Nucleus accumbens (tissue), 56 donors: ENCODE results near the gene ACSF2.

Source experiments
- DNase-seq, 56 donors: peaks; one replicate each; lab custom pipeline; 2025; lab: John Stamatoyannopoulos, UW

ACSF2 gene

DNA sequence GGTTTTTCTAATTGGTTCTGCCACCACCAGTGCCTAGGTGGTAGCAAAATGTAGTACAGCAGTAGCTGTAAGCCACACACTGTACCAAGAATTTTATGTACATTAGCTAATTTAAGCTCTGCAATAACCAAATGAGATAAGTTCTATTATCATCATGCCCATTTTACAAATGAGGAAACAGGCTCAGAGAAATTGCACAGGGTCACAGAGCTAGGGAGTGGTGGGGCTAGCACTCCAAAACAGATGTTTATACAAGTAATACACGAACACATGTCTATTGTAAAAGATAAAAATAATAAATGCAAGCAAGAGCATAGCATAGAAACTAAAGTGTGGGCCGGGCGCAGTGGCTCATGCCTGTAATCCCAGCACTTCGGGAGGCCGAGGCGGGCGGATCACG lies 66.2 kb downstream of the ACSF2 start:
- DNase-seq: no peak

DNA sequence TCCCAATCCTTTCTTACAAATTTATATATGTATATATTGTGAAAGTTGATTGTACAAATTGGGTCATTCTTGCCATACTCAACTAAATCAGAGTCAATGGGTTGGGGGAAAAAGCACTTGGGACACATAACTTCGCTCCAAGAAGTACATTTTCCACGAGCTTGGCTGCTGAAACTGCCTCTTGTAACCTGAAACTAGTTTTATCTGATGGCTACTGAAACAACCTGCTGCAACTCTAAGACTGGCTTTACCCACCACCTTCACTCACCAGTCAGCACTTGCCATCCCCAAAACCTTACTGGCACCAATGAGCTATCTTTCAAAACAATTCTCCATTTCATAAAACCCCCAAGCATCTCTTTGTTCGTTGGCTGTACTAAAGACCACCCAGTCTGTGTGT lies 67.7 kb downstream of the ACSF2 start:
- no peak for DNase-seq

DNA sequence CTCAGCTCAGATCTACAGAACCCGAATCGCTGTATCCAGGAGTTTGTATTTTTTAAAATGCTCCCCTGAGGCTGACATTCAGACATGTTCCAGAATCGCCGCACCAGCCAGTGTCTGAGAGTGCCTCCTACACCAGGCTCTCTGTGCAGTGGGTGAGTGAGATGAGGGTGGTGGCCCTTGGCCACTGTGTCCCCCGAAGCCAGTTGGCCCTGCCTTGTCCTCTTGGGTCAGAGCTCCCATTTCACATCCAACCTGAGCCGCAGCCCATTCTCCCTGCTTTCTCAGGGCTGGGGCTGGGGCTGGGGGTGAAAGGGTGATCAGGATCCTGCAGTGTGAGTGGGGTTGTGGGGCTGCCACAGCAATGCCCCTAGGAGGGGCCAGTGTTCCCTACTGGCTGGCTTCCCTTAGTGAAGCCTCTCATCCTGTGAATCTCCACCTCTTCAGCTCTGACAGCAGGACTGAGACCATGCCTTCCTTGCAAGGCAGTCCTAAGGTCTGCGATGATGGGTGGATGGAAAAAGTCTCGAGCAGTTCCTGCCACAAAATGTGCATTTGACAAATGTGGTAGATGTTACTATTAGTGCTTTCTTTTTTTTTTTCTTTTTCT lies 69.3 kb downstream of the ACSF2 start:
- DNase-seq: no peak

DNA sequence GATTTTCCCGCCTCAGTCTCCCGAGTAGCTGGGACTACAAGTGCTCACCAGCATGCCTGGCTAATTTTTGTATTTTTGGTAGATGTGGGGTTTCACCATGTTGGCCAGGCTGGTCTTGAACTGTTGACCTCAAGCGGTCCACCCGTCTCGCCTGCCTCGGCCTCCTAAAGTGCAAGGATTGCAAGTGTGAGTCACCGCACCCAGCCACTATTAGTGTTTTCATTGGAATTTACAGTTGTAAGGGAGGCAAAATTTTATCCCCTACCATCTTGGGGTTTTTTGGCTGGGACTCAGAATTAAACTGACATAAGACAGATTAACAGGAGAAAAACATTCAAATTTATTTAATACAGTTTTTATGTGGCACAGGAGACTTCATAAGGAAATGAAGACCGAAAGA lies 69.9 kb downstream of the ACSF2 start:
- no peak for DNase-seq

DNA sequence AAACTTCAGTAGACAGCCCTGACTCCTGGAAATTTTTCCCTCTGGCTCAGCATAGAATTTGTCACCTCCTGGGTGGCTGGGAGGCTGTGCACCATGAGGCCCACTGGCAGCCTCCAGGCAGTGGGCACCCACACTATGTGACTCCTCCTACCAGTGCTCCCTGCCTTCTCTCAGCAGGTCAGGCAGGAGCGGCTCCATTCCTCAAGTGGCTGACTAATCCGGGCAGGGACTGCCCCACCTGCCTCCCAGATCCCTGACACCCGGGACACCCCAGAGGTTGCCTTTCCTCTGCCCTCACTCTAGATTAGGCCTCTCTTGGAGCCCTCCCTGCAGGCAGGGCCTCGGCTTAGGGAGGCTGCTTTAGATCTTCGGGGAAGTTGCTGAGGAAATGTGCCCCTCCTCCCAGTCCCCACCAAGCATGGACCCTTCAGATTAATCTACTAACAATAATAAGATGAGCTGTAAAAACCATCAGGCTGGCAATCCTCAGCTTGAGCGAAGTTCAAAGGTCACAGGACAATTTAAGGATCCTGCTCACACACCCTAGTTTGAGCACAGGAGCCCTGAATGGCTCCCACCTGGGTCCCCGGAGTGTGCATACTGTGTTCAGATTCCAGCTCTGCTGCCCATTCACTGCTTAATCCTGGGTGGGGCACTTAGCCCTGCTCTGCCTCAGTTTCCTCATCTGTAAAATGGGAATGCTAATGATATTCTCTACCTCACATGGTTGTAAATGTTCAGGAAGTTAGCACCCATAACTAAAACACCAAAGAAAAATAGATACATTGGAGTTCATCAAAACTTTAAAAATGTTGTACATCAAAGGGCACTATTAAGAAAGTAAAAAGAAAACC lies 72.2 kb downstream of the ACSF2 start:
- no peak for DNase-seq

DNA sequence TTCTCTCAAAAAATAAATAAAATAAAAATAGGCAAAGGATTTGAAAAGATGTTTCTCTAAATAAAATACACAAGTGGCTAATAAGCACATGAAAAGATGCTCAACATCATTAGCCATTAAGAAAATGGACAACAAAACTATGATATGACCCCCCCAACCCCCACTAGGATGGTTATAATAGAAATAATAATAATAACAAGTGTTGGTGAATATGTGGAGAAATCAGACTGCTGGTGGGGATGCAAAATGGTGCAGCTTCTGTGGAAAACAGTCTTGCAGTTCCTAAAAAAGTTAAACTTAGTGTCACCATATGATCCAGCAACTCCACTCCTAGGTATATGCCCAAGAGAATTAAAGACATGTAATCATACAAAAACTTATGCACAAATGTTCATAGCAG lies 73.3 kb downstream of the ACSF2 start:
- no peak for DNase-seq

DNA sequence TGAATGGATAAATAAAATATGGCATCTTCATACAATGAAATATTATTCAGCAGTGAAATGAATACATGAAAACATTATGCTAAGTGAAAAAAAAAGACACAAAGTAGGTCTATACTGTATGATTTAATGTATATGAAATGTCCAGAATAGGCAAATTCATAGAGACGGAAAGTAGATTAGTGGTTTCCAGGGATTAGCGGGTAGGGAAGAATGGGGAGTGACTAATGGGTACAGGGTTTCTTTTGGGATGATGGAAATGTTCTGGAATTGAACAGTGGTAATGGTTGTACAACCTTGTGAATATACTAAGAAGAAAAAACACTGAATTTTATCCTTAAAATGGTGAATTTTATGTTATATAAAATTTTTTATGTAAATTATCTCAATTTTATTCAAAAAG lies 73.7 kb downstream of the ACSF2 start:
- no peak for DNase-seq

DNA sequence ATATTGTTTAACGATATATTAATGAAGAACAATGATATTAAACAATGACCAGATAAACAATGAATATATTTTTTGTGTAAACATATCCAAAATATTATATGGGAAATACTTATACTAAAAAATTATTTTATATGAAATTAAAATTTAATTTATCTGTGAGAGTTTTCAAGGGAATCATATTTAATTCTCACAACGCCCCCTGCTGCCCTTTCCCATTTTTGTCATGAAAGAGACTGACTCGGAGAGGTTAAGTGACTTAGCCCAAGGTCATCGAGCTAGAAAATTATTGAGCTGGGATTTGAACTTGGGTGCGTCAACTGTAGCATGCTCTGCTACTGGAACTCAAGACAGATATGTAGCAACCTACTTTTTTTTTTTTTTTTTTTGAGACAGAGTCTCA lies 75.0 kb downstream of the ACSF2 start:
- peak in 1 of 56 donors; percentile 9 for DNase-seq

DNA sequence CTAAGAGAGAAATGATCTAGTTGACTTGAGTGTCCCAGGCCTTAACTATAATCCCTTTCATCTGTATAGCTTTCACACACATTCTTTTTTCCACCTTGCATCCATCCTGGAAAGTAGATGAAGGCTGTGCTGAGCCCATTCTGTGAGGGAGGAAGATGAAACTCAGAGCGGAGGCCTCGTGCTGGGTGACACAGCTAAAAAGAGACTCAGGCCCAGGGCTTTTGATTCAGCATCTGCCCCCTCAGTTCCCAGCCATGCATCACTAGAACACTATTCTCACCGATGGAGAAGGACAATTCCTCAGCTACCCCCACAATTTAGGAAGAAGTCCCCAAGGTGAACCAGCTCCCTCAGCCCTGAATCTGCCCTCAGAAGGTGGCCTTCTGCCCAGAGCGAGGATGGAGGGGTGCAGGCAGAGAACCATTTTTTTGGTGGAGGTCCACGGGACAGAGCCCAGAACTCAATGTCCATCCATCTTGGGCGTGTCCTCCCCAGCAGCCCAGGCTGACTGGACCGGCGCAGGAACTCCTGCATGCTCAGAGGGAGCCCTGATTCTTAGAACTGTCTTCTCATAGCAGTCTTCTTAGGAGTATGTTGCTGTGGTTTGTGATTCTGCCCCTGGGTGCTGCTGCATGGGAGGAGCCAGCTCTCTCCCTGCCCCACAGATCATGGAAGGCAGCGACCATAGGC lies 76.4 kb downstream of the ACSF2 start:
- no peak for DNase-seq

DNA sequence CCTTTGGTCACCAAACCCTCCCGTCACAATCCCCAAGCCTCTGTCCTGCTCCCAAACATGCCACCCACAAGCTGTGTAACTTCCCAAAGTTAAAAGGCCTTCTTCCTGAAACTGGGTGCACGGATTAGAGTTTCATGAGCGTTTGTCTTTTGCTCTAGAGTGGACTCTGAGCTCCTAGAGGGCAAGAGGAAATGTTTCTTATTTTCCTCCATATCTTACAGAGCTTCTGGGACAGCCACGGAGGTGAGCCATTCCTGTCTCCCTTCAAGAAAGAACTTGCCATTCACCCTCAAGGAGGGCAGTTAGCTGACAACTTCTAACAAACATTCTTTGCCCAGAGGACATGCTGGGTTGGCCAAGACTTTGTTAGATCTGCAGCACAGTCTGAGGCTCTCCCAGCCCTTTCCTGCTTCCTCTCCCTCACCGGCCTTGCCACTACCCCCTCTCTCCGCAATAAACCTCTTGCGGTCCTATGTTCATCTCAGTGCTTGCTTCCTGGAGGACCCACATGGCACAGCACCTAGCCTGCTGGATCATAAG lies 79.6 kb downstream of the ACSF2 start:
- DNase-seq: no peak

DNA sequence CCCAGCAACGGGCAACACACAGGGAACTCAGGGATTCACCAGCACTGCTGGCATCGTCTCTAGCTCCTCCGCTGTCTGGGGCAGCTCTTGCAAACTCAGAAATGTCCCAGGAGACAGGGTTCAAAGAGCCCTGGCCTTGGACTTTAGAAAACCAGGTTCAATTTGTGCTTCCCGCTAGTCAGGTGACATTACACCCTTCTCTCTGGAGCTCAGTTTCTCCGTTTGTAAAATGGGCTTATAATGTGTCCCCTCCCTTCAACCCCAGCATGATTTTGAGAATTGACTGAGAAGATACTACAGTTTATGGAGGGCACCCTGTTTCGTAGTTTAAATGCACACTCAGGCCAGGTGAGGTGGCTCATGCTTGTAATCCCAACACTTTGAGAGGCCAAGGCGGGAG lies 80.3 kb downstream of the ACSF2 start:
- no peak for DNase-seq

DNA sequence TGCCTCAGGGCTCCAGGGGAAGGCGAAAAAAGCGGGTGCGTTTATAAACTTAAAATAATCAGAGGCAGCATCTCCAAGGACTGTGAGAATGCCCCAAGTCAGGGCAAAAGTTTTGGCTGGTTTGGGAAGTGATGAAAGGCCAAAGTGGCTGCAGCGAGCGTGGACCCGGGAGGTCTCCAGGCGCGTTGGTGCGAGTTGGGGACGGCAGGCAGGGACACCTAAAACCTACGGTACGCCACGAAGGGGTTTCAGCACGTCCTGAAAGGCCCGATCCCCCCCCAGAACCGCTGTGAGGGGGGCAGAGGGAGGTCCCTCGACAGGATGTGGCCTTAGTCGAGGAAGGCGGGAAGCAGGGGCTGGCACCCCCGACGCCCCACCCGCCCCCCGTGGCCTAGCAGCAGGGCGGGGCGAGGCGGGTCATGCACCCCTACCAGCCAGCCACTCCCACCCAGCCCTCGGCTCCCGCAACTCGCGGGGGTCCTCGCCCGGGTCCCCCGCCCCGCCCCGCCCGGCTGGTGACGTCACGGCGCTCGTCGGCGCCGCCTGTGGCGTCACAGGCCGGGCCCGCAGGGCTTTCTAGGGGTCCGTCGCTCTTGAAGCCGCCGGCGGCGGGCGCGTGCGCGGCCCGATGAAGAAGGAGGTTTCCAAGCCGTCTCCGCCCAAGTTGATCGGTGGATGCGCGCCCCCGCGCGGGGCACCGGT lies 82.0 kb downstream of the ACSF2 start, which contains the start of gene MYCBPAP:
Gene MYCBPAP, plus strand, starts transcription at position 569 of the 702 bp plus-strand sequence. CDS start 236 bp downstream, outside the sequence.
- DNase-seq: peak in 50 of 56 donors; percentile 29 to 87 (median 62)

DNA sequence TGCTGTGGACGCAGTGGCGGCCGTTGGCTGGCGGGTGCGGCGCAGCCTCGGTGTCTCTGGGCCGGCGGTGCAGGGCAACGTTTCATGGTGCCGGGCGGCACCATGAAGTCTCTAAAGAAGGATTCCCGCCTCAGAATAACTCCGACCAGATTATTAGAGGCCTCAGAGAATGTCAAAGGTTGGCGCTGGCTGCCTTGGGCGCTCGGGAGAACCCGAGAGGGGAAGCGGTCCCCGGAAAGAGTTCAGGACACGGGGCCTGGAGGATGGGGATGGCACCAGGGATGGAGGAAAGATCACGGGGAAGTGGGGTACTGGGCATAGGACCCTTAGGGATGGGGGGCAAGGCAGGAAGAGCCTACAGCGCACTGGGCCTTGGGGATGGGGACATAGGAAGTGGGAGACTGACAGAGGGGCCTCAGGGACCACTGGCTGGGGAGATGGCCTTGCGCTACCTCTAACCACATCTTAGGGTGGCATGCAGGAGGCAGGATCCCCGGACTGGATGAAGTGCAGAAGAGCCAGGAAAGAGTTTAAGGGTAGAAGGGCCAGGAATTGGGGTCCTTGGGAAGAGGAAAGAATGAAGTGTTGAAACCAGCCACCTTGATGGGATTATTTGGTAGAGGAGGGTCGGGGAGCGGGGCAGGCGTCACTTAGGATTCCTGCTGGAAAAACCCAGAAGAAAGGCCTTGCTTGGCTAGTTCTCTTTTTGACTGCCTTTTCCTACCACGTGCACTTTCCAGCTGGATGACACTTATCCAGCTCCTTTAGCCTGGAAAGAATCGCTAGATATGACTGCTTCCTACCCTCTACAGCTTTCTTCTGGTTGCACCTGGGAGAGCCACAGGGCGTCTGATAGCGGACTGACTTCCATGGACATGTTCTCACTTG lies 82.8 kb downstream of the ACSF2 start:
- peak in 6 of 56 donors; percentile 15 to 58 (median 27) for DNase-seq

DNA sequence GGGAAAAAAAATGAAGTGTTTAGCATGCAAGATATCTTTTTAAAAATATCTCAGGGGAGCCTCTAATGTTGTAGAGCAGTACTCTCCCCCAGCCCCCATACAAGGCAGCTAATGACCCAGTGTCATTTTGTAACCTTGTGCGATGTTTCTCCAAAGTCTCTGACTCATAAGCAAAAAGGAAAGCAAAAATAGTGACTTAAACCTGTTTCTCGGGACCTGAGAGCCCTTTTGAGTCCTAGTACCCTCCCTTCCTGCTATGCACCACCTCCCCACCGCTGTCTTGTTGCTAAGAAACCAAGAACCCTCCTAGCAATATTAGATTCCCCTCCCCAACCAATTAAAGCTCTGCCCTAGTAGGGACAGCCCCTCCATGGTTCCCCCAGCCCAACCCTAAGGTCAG lies 85.0 kb downstream of the ACSF2 start:
- no peak for DNase-seq

DNA sequence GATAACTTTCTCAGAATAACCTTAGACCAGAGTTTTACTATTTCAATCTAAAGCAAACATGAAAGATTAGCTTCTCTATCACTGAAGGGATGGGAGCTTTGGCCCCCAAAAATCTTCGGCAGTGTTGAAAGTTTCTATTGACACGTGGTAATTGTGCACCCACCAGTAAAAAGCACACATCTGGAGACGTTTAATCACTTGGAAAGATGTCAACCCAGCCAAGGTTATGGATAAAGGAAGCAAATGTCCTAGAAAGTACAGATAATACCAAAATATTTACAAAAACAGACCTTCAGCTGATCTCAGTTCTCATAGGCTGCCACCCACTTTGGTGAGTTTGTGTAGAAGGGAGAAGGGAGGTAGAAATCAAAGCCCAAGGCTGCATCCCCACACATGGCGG lies 87.5 kb downstream of the ACSF2 start:
- no peak for DNase-seq

DNA sequence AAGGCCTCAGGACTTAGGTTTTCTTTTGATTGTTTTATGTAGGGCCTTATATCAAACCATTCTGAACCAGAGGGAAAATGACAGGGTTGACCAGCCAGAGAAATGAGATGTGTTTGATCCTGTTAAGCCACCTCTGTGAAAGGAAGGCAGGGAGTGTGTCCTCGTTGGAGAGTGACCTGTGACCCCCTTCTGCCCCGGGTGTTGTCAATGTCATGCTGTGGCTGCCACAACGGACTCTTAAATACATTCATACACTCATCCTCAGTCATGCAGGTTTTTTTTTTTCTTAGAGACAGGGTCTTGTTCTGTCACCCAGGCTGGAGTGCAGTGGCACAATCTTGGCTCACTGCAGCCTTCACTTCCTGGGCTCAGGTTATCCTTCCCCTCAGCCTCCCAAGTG lies 88.4 kb downstream of the ACSF2 start:
- DNase-seq: no peak

DNA sequence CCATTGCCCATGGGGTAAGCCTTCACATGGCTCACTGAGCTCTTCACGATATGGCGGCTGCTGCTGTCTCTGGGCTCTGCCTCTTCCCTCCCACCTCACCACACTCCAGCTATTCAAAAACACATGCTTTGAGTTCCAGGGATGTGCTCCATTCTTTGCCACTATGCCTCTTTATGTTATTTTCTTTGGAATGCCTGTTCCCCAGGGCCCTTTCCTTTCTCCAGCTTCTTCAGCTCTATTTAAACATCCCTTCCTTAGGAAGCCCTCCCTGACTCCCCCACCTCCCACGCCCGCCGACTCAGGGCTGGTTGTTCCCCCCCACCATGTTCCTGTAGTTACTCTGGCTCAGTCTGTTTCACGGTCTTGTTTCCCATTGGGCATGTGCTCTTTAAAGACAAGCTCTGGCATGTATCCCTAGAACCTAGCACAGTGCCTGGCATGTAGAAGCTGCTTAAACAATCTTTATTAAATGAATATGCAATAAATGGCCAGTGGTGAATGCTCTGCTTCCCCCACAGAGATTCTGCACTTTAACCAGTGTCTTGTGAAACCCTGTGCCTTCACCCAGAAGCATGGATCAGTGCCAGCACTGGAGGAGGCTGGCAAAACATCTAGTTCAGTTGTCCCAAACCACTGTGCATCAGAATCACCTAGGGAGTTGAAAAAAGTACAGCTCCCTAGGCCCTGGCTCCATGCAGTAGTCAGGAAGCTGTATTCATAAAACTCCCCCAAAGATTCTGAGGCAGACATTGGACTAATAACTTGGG lies 89.1 kb downstream of the ACSF2 start:
- DNase-seq: no peak

DNA sequence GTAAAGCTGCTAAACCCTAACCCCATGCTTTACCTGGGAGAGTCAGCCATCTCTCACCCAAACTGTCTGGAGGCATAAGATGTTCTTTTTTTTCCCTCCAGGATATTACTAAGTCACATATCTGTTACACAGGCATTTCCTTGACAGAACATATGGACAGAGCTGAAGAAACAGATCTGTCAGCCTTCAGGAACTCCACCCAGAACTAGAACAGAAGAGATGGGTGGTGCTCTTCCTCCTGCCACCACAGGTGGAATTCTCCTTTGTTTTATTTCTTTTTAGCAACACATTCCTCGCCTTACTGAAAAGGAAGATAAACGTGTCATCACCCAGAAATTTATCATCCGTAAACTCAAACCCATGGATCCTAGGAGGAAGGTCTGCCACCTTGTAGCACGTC lies 91.0 kb downstream of the ACSF2 start:
- DNase-seq: no peak
